ENCODE measurements around the gene GPR45.

Gene GPR45

GRCh38 chr2:105241443-105241842 lies at the start of gene GPR45:
Gene GPR45, plus strand, starts transcription at chr2:105241743. Its CDS starts 116 bp downstream, at chr2:105241859.
- no peak within 1 kb of the TSS for H3K4me3 ChIP-seq

GRCh38 chr2:105194022-105194675 lies 47.4 kb upstream of the GPR45 start:
- TF ChIP-seq CTCF (IDR thresholded peaks at IDR 0.05) = no peak
- Histone ChIP-seq H3K4me3 (no peak overlapping the region), H3K27ac (no peak overlapping the region)
- DNase-seq (ENCODE audit: low spot score) = no peak

More at GRCh38 chr2:105241443-105241842, at the start of gene GPR45:
- no peak within 1 kb of the TSS for H3K27ac ChIP-seq
- no peak for DNase-seq (ENCODE audit: low spot score)
- no peak for TF ChIP-seq CTCF (IDR thresholded peaks at IDR 0.05)

- no peak for DNase-seq (ENCODE audit: low spot score)
- Histone ChIP-seq H3K4me3 (no peak overlapping the region), H3K27ac (no peak overlapping the region)
- TF ChIP-seq CTCF (IDR thresholded peaks at IDR 0.05) = no peak
These were observed 44.9 kb upstream of the GPR45 start for GRCh38 chr2:105196651-105197050.

- no peak for TF ChIP-seq CTCF (IDR thresholded peaks at IDR 0.05)
- DNase-seq (ENCODE audit: low spot score) = no peak
- Histone ChIP-seq H3K27ac (no peak overlapping the region), H3K4me3 (no peak overlapping the region)
These were observed 25.9 kb upstream of the GPR45 start for GRCh38 chr2:105215586-105216192.

GRCh38 chr2:105220604-105221003 lies 20.9 kb upstream of the GPR45 start:
- Histone ChIP-seq H3K27ac (no peak overlapping the region), H3K4me3 (no peak overlapping the region)
- no peak for DNase-seq (ENCODE audit: low spot score)
- no peak for TF ChIP-seq CTCF (IDR thresholded peaks at IDR 0.05)

GRCh38 chr2:105224444-105224843 lies 17.1 kb upstream of the GPR45 start:
- no peak for DNase-seq (ENCODE audit: low spot score)
- TF ChIP-seq CTCF (IDR thresholded peaks at IDR 0.05) = no peak
- Histone ChIP-seq H3K4me3 (no peak overlapping the region), H3K27ac (no peak overlapping the region)

GRCh38 chr2:105231232-105231619 lies 10.3 kb upstream of the GPR45 start:
- Histone ChIP-seq H3K4me3 (no peak overlapping the region), H3K27ac (no peak overlapping the region)
- no peak for DNase-seq (ENCODE audit: low spot score)
- TF ChIP-seq CTCF (IDR thresholded peaks at IDR 0.05) = no peak
